ENCODE measurements around the gene MATN1.

MATN1 gene

DNA sequence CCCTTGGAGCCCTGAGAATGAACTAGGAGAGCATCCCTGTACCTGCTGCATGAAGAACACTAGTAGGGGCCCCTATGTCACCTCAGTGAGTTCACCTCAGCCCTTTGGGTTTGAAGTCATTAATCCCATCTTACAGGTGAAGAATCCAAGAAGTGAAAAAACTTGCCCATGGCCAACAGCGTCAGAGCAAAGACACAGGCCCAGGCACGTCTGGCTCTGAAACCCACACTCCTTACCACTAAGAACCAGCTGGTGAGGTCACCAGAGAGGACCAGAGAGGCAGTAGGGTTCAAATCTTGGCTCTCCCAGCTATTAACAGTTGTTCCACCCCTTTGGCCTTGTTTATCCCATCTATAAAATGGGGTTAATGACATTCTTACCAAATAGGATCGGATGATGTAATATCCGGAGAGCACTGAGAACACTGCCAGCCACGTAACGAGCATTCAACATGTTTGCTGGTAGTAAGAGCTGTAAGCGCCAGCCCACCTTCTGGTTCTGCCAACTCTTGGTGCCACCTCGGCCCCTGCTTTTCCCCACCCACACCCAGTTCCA, 8.8 kb downstream of the MATN1 start:
- TF ChIP-seq CTCF (IDR thresholded peaks at IDR 0.05; ENCODE audit: low read length) (no peak), EZH2 (IDR thresholded peaks at IDR 0.05; ENCODE audit: borderline replicate concordance, low read length) (no peak)
- Histone ChIP-seq H3K36me3 (ENCODE audit: insufficient read depth, low read length) (no peaks in the 10 kb centered on the region), H3K9ac (ENCODE audit: low read length) (no peak overlapping the region), H3F3A (ENCODE audit: insufficient read depth, low read length) (no peaks in the 10 kb centered on the region), H3K9me2 (ENCODE audit: low read depth, low read length) (no peaks in the 10 kb centered on the region), H3K9me3 (ENCODE audit: low read length) (peaks cover 4% of the 10 kb centered on the region; the same call in 1 of the 2 replicates), H3K4me2 (ENCODE audit: low read length) (no peak overlapping the region), H4K20me1 (ENCODE audit: insufficient read depth, low read length) (no peaks in the 10 kb centered on the region), H3K4me3 (ENCODE audit: low read depth, low read length, poor library complexity, severe bottlenecking) (no peak overlapping the region), H3K4me1 (ENCODE audit: insufficient read depth, low read length, severe bottlenecking) (peaks cover 5% of the 10 kb centered on the region), H2AFZ (ENCODE audit: low read length) (no peak overlapping the region), H3K27me3 (ENCODE audit: insufficient read depth, low read length) (no peaks in the 10 kb centered on the region), H3K27ac (ENCODE audit: low read depth, low read length, poor library complexity, severe bottlenecking) (no peak overlapping the region), H3K79me2 (ENCODE audit: insufficient read depth, low read length) (no peaks in the 10 kb centered on the region)

DNA sequence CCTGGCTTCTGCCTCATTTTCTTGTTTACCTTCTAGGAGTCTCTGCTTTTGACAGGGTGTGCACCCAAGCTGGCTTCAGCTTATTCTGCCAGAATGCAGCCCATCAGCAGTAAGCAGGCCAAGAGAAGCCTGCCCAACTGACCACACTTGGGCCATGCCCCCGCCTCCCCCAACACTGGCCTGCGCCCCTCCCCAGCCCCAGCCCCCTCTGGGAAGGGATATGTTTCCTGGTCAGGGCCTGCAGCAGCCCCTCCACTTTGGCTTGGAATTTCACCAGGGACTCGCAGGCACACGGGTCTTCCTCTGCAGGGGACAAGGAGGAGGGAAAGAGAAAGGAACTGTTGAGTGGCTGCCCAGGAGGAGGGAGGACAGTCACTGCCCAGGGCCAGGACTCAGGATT, 9.4 kb downstream of the MATN1 start:
- Histone ChIP-seq H3K4me3 (ENCODE audit: low read depth, low read length, poor library complexity, severe bottlenecking) (no peak overlapping the region), H3K9ac (ENCODE audit: low read length) (no peak overlapping the region), H3K27ac (ENCODE audit: low read depth, low read length, poor library complexity, severe bottlenecking) (no peak overlapping the region), H3K4me1 (ENCODE audit: insufficient read depth, low read length, severe bottlenecking) (peaks cover 4% of the 10 kb centered on the region), H2AFZ (ENCODE audit: low read length) (no peak overlapping the region), H3K9me3 (ENCODE audit: low read length) (peaks cover 4% of the 10 kb centered on the region; the same call in 1 of the 2 replicates), H3K79me2 (ENCODE audit: insufficient read depth, low read length) (no peaks in the 10 kb centered on the region), H3K27me3 (ENCODE audit: insufficient read depth, low read length) (no peaks in the 10 kb centered on the region), H3F3A (ENCODE audit: insufficient read depth, low read length) (no peaks in the 10 kb centered on the region), H3K4me2 (ENCODE audit: low read length) (no peak overlapping the region), H4K20me1 (ENCODE audit: insufficient read depth, low read length) (no peaks in the 10 kb centered on the region), H3K9me2 (ENCODE audit: low read depth, low read length) (no peaks in the 10 kb centered on the region), H3K36me3 (ENCODE audit: insufficient read depth, low read length) (no peaks in the 10 kb centered on the region)
- TF ChIP-seq EZH2 (IDR thresholded peaks at IDR 0.05; ENCODE audit: borderline replicate concordance, low read length) (no peak), CTCF (IDR thresholded peaks at IDR 0.05; ENCODE audit: low read length) (no peak)

GRCh38 chr1:30713311-30713710, 10.1 kb downstream of the MATN1 start:
- Histone ChIP-seq H3K4me1 (ENCODE audit: insufficient read depth, low read length, severe bottlenecking) (no peaks in the 10 kb centered on the region), H4K20me1 (ENCODE audit: insufficient read depth, low read length) (no peaks in the 10 kb centered on the region), H3K79me2 (ENCODE audit: insufficient read depth, low read length) (no peaks in the 10 kb centered on the region), H3K4me2 (ENCODE audit: low read length) (no peak overlapping the region), H3K27me3 (ENCODE audit: insufficient read depth, low read length) (no peaks in the 10 kb centered on the region), H3K36me3 (ENCODE audit: insufficient read depth, low read length) (no peaks in the 10 kb centered on the region), H3K4me3 (ENCODE audit: low read depth, low read length, poor library complexity, severe bottlenecking) (no peak overlapping the region), H3K9me3 (ENCODE audit: low read length) (peaks cover 4% of the 10 kb centered on the region; the same call in 1 of the 2 replicates), H3K9ac (ENCODE audit: low read length) (no peak overlapping the region), H2AFZ (ENCODE audit: low read length) (no peak overlapping the region), H3K27ac (ENCODE audit: low read depth, low read length, poor library complexity, severe bottlenecking) (no peak overlapping the region), H3F3A (ENCODE audit: insufficient read depth, low read length) (no peaks in the 10 kb centered on the region), H3K9me2 (ENCODE audit: low read depth, low read length) (no peaks in the 10 kb centered on the region)
- no peak for TF ChIP-seq CTCF (IDR thresholded peaks at IDR 0.05; ENCODE audit: low read length)
- TF ChIP-seq EZH2 (IDR thresholded peaks at IDR 0.05; ENCODE audit: borderline replicate concordance, low read length), result no peak
